GM21723 (cell line): Measurements from ENCODE around the gene PRKN.
"Not testable (repeated sequence)": the region's sequence is repeated elsewhere in the genome, so short reads cannot be mapped to it uniquely, and the experiment has no call there.

ENCODE experiments used
- ATAC-seq: cut with Tn5 transposase; IDR thresholded peaks from one replicate; pipeline ENCODE4 v1.9.1; 2021; ENCODE audit warnings: mild to moderate bottlenecking, moderate library complexity; ENCODE audit not compliant: unreplicated experiment

PRKN gene

GRCh38 chr6:162541019-162541601 lies 186.5 kb downstream of the PRKN start:
- no peak for ATAC-seq

DNA sequence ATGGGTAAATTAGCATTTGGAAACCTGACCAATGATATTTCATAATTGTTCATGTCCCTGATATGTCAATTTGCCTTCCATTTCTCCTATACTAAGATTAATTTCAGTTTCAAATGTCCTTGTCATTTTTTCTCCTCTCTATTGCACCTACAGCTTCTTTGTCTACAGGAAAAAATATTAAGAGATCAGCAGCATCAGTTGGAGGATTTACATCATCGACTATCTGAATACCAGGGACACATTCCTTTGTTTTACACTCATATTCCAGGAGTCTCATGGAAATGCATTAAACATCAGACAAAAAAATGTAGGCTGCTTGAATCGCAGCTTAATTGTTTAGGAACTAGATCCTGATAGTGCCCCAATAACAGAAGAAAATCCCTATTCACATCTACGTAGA lies 188.2 kb downstream of the PRKN start:
- ATAC-seq = no peak

GRCh38 chr6:162538643-162539064 lies 188.9 kb downstream of the PRKN start:
- no peak for ATAC-seq

DNA sequence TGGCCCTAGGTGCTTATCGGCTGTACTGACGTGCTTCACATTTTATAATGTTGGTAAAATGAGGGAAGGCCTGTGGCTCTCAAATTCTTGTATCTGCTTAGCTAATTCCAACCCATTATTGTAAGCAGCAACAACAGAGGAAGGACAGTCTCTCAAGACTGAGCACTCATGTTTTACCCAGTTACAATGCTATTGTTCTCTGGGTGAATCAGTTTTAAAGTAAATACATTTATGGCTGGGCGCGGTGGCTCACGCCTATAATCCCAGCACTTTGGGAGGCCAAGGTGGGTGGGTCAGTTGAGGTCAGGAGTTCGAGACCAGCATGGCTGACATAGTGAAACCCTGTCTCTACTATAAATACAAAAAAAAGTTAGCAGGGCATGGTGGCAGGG lies 194.6 kb downstream of the PRKN start:
- ATAC-seq = no peak

DNA sequence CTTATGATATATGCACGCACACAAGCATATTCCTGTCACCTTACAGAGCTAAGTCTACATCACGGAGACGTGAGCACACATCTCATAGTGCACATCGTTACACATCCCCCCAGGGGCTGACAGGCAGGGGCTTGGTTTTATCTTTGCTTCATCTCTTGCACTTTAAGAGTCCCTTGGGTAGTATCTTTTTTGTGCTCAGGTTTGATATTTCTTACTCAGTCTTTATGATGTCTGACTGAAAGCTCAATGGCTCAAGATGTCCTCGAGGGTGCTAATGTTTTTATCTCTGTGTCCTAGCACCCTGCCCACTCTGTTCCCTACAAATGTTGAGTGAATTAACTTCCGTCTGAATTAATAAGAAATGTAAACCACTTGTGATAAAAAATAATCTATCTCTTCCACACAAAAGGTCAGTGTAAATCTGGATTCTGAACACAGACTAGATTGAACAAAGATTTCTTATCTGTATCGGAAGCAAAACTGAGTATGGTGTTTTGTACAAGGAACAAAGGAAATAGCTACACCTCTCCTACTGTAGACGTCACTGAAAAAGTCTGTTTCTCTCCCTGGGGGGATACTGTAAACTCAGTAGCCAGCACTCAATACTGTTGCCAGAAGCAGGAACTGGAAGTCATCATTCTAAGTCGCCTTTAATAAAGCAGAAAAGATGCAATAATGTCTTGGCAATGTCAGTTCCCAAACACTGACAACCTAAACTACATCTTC lies 195.1 kb downstream of the PRKN start:
- ATAC-seq = no peak

DNA sequence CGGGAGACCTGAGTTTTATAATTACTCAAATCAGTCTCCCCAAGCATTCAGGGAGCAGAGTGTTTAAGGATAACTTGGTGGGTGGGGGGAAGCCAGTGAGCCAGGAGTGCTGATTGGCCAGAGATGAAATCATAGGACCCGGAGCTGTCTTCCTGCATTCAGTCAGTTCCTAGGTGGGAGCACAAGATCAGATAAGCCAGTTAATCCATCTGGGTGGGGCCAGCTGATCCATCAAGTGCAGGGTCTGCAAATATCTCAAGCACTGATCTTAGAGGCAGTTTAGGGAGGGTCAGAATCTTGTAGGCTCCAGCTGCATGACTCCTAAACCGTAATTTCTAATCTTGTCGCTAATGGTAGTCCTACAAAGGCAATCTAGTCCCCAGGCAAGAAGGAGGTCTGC lies 196.2 kb downstream of the PRKN start:
- not testable (repeated sequence) for ATAC-seq

- ATAC-seq = no peak
These were observed 199.0 kb downstream of the PRKN start for GRCh38 chr6:162528538-162528937.

- ATAC-seq = no peak
These were observed 200.6 kb downstream of the PRKN start for GRCh38 chr6:162526960-162527359.

DNA sequence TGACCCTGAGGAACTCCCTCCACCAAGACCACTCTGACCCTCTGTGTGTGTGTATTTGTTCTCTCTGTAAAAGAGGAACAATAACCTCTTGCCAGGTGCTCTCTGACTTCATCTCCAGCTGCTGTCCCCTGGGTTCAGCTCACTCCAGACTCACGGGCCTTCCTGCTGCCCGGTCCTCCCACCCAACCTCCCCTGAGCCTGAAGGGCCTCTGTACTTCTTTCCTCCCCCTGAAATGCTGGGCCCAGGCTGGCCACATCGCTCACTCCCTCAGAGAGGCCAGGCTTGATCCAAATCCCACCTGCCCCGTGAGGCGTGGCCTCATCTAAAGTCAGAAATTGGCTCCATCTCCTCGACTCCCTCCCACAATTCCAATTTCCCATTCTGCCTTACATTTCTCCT lies 202.4 kb downstream of the PRKN start:
- ATAC-seq = no peak

GRCh38 chr6:162512744-162513143 lies 214.8 kb downstream of the PRKN start:
- no peak for ATAC-seq

DNA sequence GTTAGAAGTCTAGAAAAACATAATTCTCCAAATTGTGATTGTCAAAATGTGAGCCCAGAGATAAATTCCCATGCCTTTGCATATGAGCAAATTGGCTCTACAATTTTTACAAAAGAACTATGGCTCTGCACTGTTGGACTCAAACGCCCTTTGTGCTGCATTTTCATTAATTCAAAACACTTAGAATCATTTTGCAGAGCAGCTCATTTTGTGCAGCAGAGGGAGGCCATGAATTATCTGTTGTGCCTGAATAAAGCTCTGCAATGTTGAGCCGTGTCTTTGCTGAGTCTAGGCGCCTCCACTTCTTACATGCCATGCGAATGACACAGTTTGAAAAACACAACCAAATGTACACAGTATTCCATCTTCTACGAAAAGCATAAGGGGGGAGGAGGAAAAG lies 230.2 kb downstream of the PRKN start:
- ATAC-seq = no peak

- ATAC-seq = no peak
These were observed 233.6 kb downstream of the PRKN start for GRCh38 chr6:162493917-162494316.

DNA sequence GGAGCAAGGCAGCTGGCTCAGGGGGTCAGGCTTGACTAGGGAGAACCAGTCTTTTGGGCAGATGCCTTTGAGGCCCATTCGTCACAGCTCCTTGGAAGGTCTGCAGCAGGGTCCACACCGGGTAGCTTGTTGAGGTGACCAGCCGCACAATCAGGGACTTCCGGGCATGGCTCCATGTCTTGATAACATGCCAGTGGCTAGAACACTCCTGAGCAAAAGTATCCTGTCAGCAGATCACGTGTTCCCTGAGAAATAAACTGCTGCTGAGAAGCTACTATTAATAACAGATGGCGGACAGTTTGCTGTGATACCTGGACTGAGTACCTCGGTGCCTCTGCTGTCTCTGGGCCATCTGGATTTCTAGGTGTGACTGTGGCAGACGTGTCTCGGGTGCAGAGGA lies 235.9 kb downstream of the PRKN start:
- ATAC-seq = no peak

GRCh38 chr6:162489101-162489976 lies 238.2 kb downstream of the PRKN start:
- no peak for ATAC-seq

DNA sequence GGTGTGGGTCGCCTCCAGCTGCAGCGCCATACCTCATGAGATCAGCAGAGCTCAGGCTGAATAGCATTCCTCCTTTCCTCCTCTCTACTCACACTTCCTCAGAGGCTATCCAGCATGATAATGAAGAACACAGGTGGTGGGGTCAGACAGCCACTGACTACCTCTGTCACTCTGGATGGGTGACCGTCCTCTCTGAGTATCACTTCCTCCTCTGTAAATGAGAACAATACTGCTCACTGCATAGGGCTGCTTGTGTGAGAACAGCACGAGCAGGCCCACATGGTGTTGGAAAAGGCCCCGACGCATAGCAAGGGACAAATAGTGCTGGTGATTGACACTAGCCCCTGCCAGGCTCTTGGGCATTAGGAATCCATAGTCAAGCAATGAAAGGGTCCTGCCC lies 239.1 kb downstream of the PRKN start:
- no peak for ATAC-seq

DNA sequence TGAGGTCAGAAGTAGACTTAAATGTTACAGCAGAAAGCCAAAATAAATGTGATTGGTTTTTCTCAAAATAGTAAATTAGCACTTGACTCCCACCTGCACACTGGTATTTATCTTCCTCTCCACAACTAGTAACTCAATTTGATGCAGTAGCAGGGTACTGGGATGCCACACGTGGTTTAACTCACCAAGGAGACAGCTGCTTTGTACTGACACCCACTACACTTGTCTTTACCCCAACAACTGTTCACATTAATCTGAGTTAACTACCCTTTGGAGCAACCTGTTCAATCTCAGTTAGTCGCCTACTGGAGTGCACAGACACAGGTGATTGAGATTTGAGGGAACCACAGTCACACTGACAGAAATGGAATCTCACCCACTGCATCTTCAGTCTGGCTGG lies 242.1 kb downstream of the PRKN start:
- ATAC-seq = no peak

DNA sequence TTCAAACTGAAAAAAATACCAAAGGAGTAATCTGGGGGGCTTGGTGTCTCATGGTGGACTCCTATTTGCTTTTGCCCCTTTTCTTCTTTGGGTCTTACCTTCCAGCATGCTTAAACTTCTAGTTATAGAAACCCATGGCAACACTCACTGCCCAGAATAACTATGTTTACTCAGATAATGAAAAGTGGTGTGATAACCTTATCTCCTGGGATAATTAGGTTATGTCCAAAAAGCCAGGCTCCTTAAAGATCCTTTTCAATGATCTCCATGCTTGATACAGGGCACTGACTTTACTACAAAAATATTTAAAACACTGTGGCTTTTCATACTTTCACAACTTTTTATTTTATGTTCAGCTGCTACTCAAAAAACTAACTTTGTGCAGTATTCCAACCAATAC lies 245.6 kb downstream of the PRKN start:
- no peak for ATAC-seq

- ATAC-seq = no peak
These were observed 246.2 kb downstream of the PRKN start for GRCh38 chr6:162481320-162481719.

DNA sequence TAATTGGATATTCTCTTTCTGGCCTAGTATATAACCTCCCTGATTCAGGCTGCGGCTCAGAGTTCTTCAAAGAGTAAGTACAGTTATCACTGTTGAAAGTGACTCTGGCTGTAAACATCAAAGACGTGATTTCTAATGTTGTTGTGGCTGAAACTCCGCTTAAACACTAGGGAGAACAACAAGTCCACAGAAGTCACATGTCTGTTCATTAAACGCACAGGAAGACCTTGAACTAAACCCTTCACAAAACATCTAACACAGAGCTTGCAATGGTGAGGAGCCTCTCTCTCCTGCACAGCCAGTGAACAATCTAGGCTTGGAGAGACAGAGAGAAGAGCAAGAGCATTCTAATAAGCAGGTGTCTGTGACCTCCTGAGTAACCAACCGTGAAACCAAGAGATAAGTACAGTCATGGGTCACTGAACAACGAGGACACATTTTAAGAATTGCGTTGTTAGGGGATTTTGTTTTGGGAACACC lies 249.3 kb downstream of the PRKN start:
- no peak for ATAC-seq

DNA sequence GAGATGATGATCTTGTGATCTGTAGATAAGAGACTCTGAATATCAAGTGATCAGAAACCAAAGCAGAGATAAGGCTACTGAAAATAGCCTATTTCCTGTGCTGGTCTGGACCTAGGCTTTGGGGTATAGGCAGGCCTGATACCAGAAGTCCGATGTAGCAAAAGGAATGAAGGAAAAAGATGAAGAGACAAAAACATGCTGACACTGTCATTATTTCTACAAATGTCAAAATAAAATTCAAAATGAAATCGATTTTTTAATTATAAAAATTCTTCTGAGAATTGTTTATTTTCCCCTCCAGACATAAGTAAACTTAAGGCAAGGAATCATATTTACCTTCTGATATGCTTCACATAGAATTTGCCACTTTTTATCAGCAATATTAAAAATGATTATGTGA lies 252.8 kb downstream of the PRKN start:
- ATAC-seq = no peak

DNA sequence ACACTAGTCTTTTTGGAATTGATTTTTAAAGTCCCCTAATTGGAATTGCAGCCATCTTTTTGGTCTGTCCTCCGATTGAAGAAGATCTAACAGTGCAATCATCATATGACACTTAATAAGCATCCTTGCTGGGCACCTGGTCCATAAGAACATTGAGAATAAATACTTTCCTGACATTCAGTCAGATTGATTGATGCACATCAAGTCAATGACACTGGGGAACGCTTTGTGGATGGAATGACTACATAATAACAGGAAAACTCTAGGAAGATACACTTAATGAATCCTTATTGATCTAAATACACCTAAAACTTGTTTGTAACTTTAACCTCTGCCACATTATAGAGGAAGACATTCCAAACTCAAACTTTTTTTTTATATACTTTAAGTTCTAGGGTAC lies 255.7 kb downstream of the PRKN start:
- ATAC-seq = no peak

- ATAC-seq = no peak
These were observed 259.2 kb downstream of the PRKN start for GRCh38 chr6:162468326-162468725.
